SU-DHL-6 (cell line): ENCODE data around the gene TANC2.

Source experiments
- H2AFZ ChIP-seq: fragments of 200-600 bp; sonication (generic); 2 replicates; pipeline ENCODE4 v1.6.1; 2014; ENCODE audit warnings: low read depth, mild to moderate bottlenecking, moderate library complexity, mixed read lengths, antibody characterized with exemption, low read length; ENCODE audit not compliant: severe bottlenecking
- H3F3A ChIP-seq: fragments of 200-600 bp; shearing (Covaris generic); 2 replicates; pipeline ENCODE4 v1.6.0; 2016; ENCODE audit warnings: antibody characterized with exemption, mild to moderate bottlenecking; ENCODE audit not compliant: insufficient read depth
- H3K27ac ChIP-seq: fragments of 200-600 bp; sonication (generic); 2 replicates; pipeline ENCODE4 v1.5.1; 2016; ENCODE audit warnings: low read depth, mild to moderate bottlenecking, low read length, moderate library complexity, mixed read lengths
- H3K27me3 ChIP-seq: fragments of 200-600 bp; sonication (generic), shearing (Covaris generic); 2 replicates; pipeline ENCODE4 v1.6.0; 2014; ENCODE audit warnings: mild to moderate bottlenecking, low read length
- H3K36me3 ChIP-seq: fragments of 200-600 bp; sonication (generic); 2 replicates; pipeline ENCODE4 v1.6.1; 2014; ENCODE audit warnings: mild to moderate bottlenecking, low read length, mixed read lengths
- H3K4me2 ChIP-seq: fragments of 300-600, 200-600 bp; shearing (Covaris generic), sonication (generic); 2 replicates; pipeline ENCODE4 v1.6.0; 2014; ENCODE audit warnings: low read length, low read depth, mild to moderate bottlenecking; ENCODE audit not compliant: poor library complexity, severe bottlenecking
- H3K4me3 ChIP-seq: fragments of 200-600 bp; sonication (generic); 2 replicates; pipeline ENCODE4 v1.5.1; 2014; ENCODE audit warnings: antibody characterized with exemption, low read length, mild to moderate bottlenecking, mixed read lengths; ENCODE audit not compliant: insufficient read depth, poor library complexity, severe bottlenecking
- H3K79me2 ChIP-seq: fragments of 200-600 bp; sonication (generic); 2 replicates; pipeline ENCODE4 v1.6.1; 2014; ENCODE audit warnings: mild to moderate bottlenecking, low read length, moderate library complexity; ENCODE audit not compliant: insufficient read depth
- H3K9ac ChIP-seq: fragments of 200-600 bp; sonication (generic); 2 replicates; pipeline ENCODE4 v1.7.0; 2014; ENCODE audit warnings: mild to moderate bottlenecking, low read length
- H3K9me2 ChIP-seq: fragments of 200-600 bp; sonication (generic); replicated peaks from 2 replicates; pipeline ENCODE4 v1.6.1; 2014; ENCODE audit warnings: low read length; ENCODE audit not compliant: insufficient read depth
- H3K9me3 ChIP-seq: fragments of 200-600 bp; sonication (generic); 2 replicates; pipeline ENCODE4 v1.6.1; 2014; ENCODE audit warnings: low read length, mixed read lengths; ENCODE audit not compliant: insufficient read depth
- H4K20me1 ChIP-seq: fragments of 200-600 bp; sonication (generic); 2 replicates; pipeline ENCODE4 v1.6.1; 2014; ENCODE audit warnings: low read depth, mild to moderate bottlenecking, antibody characterized with exemption, low read length, moderate library complexity, mixed read lengths
- EZH2phosphoT487 ChIP-seq: fragments of 200-600 bp; sonication (generic), shearing (Covaris generic); conservative IDR thresholded peaks from 2 replicates; pipeline ENCODE4 v1.6.1; 2018; ENCODE audit warnings: mild to moderate bottlenecking, antibody characterized with exemption, low read length, moderate library complexity, mixed read lengths
- TF ChIP-seq, protein P1 (sequence below): fragments of 200-600 bp; sonication (generic); IDR thresholded peaks from one replicate; pipeline ENCODE4 v1.5.1; 2017; ENCODE audit warnings: antibody characterized with exemption, mild to moderate bottlenecking, low read length, moderate library complexity; ENCODE audit not compliant: insufficient read depth, poor library complexity, severe bottlenecking

Gene TANC2

DNA sequence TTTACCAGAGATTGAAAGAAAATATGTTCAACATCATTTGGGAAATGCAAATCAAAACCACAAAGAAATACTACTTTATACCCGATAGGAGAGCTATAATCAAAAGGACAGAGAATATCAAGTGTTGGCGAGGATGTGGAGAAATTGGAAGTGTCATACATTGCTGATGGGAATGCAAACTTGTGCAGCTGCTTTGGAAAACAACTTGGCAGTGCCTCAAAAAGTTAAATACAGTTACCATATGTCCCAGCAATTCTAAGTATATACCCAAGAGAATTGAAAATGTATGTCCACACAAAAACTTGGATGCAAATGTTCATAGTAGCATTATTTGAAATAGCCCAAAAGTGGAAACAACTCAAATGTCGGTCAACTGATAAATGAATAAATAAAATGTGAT is 17.0 kb upstream of the TANC2 start:
- H3K27me3 ChIP-seq = no peaks in the 10 kb centered on the region; the same call in 1 of the 2 replicates
- TF ChIP-seq, protein P1, sequence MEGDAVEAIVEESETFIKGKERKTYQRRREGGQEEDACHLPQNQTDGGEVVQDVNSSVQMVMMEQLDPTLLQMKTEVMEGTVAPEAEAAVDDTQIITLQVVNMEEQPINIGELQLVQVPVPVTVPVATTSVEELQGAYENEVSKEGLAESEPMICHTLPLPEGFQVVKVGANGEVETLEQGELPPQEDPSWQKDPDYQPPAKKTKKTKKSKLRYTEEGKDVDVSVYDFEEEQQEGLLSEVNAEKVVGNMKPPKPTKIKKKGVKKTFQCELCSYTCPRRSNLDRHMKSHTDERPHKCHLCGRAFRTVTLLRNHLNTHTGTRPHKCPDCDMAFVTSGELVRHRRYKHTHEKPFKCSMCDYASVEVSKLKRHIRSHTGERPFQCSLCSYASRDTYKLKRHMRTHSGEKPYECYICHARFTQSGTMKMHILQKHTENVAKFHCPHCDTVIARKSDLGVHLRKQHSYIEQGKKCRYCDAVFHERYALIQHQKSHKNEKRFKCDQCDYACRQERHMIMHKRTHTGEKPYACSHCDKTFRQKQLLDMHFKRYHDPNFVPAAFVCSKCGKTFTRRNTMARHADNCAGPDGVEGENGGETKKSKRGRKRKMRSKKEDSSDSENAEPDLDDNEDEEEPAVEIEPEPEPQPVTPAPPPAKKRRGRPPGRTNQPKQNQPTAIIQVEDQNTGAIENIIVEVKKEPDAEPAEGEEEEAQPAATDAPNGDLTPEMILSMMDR = no peak
- no peak for TF ChIP-seq EZH2phosphoT487
- no peaks in the 10 kb centered on the region for H3K36me3 ChIP-seq
- H3K4me3 ChIP-seq = no peak overlapping the region
- H3F3A ChIP-seq = no peaks in the 10 kb centered on the region
- H3K9me3 ChIP-seq = no peaks in the 10 kb centered on the region
- no peaks in the 10 kb centered on the region for H3K9me2 ChIP-seq
- no peak overlapping the region for H3K27ac ChIP-seq
- H3K4me2 ChIP-seq = no peak overlapping the region
- no peak overlapping the region for H3K9ac ChIP-seq
- no peak overlapping the region for H2AFZ ChIP-seq
- no peaks in the 10 kb centered on the region for H4K20me1 ChIP-seq
- H3K79me2 ChIP-seq = no peaks in the 10 kb centered on the region

DNA sequence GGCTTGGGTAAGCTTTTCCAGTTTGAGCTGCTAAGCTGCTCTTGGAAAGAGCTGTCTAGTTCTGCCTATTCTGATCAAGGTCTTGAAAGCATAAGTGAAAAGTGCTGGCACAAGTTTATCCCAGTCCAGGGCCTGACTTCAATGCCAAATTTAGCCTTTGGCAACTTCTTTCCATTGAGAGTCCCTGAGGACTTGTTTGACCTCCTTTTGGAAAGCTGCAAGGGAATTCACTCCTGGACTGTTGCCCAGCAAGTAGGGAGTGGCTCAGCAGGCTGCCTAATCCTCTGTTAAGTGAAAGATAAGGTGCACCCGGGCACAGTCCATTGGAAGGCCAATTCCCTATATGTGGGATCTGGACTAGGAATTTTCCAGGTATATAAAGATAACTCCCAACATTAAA is 16.0 kb upstream of the TANC2 start:
- no peak overlapping the region for H3K9ac ChIP-seq
- no peak overlapping the region for H3K27ac ChIP-seq
- no peaks in the 10 kb centered on the region for H3K36me3 ChIP-seq
- H3K4me3 ChIP-seq = no peak overlapping the region
- no peaks in the 10 kb centered on the region; the same call in 1 of the 2 replicates for H3K27me3 ChIP-seq
- H3K9me3 ChIP-seq = no peaks in the 10 kb centered on the region
- H4K20me1 ChIP-seq = no peaks in the 10 kb centered on the region
- no peak for TF ChIP-seq EZH2phosphoT487
- TF ChIP-seq, protein P1 = no peak
- no peak overlapping the region for H3K4me2 ChIP-seq
- H3F3A ChIP-seq = no peaks in the 10 kb centered on the region
- H3K9me2 ChIP-seq = no peaks in the 10 kb centered on the region
- no peak overlapping the region for H2AFZ ChIP-seq
- H3K79me2 ChIP-seq = no peaks in the 10 kb centered on the region

DNA sequence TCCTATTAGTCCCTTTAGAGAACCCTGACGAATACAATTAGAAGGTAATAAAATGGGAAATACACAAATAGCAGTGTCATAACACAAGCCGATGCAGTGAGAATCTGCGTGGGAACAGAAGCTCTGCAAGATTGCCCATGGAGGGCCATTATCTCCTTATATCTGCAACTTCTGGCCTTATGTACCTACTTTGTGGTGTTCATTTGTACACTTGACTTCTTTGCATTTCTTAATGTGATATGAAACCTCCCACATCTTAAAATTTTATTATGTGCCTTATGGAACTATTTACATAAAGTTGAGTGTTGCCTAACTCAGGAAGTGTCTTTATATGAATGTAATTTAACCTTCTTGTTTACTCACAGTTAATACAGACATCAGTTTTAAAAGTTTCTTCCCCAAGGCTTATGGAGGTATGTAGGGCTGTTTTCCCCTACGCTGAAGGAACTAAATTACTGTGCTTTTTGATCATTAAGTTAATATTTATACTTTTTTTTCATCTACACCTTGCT is 10.1 kb upstream of the TANC2 start:
- Histone ChIP-seq H3K27me3 (no peaks in the 10 kb centered on the region), H3K27ac (no peak overlapping the region), H3K4me2 (no peak overlapping the region), H2AFZ (no peak overlapping the region), H3F3A (no peaks in the 10 kb centered on the region), H3K79me2 (no peaks in the 10 kb centered on the region), H3K4me3 (no peak overlapping the region), H3K9ac (no peak overlapping the region), H3K9me2 (no peaks in the 10 kb centered on the region), H4K20me1 (no peaks in the 10 kb centered on the region), H3K36me3 (no peaks in the 10 kb centered on the region), H3K9me3 (no peaks in the 10 kb centered on the region)
- TF ChIP-seq, protein P1 = no peak
- no peak for TF ChIP-seq EZH2phosphoT487
